ENCODE data around the gene STBD1.

GRCh38 chr4:76326515-76326914, 20.0 kb downstream of the STBD1 start:
- TF ChIP-seq POLR2A (IDR thresholded peaks at IDR 0.05; ENCODE audit: low read length) (no peak), GATA1 (IDR thresholded peaks at IDR 0.05; ENCODE audit: low read depth, low read length) (no peak)
